ENCODE data around the gene MALSU1.
"Not testable (repeated sequence)": the region's sequence is repeated elsewhere in the genome, so short reads cannot be mapped to it uniquely, and the experiment has no call there.

Gene MALSU1

DNA sequence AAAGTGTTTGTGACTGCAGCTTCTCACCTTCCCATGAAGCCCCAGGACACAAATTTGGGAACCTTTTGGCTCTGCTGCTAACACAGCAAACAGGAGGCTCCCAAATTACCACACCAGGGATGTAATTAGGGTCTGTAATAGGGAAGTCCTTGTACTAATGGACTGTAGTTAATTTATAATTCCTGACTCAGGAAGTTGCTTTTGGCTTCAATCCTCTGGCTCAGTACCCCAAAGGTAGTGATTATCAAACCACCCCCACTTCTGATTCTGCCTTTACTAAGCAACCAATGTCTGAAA, 3.8 kb upstream of the MALSU1 start:
- no peak overlapping the region for H3K27ac ChIP-seq
- no peak overlapping the region for H3K4me3 ChIP-seq (ENCODE audit: low read depth, low read length)
- no peaks in the 10 kb centered on the region for H3K27me3 ChIP-seq (ENCODE audit: insufficient read depth, low read depth, severe bottlenecking)
- H3K36me3 ChIP-seq: peaks cover 5% of the 10 kb centered on the region
- DNase-seq: no peak
- no peaks in the 10 kb centered on the region for H3K9me3 ChIP-seq (ENCODE audit: severe bottlenecking)
- TF ChIP-seq, protein P1, sequence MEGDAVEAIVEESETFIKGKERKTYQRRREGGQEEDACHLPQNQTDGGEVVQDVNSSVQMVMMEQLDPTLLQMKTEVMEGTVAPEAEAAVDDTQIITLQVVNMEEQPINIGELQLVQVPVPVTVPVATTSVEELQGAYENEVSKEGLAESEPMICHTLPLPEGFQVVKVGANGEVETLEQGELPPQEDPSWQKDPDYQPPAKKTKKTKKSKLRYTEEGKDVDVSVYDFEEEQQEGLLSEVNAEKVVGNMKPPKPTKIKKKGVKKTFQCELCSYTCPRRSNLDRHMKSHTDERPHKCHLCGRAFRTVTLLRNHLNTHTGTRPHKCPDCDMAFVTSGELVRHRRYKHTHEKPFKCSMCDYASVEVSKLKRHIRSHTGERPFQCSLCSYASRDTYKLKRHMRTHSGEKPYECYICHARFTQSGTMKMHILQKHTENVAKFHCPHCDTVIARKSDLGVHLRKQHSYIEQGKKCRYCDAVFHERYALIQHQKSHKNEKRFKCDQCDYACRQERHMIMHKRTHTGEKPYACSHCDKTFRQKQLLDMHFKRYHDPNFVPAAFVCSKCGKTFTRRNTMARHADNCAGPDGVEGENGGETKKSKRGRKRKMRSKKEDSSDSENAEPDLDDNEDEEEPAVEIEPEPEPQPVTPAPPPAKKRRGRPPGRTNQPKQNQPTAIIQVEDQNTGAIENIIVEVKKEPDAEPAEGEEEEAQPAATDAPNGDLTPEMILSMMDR (IDR thresholded peaks at IDR 0.05; ENCODE audit: low read depth, low read length): no peak

DNA sequence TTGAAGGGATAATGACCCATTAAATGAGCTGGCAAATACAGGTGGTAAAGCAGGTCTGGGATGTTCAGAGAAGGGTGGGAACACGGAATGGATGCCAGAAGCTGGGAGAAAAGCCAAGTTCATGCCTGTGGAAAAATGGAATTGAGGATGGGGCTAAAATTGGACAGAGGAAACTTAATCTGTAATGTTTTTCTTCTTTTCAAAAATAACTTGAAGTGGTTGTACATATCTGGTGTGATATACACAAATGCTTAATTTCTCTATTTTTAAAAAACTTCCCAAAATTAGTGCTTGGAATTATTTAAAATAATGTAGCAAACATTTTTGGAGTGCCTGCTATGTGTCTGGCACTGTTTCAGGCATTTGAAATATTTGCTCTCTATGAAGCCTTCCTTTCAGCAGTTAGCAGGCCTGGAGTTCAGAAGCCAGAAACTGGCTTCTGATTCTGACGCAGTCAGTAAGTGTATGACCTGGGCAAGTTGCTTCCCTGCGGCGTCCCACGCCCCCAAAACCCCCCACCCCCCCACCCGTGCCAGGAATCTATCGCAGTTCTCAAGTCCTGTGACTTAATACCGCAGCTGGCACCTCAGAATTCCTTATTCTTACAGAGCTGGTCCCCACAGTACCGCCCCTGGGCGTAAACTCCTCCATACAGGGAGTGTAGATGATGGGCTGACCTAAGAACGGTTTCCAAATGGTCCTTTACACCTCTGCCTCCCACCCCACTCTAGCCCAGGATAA, 828 bp upstream of the MALSU1 start:
- H3K4me3 ChIP-seq (ENCODE audit: low read depth, low read length): peak overlapping the region; percentile 97

DNA sequence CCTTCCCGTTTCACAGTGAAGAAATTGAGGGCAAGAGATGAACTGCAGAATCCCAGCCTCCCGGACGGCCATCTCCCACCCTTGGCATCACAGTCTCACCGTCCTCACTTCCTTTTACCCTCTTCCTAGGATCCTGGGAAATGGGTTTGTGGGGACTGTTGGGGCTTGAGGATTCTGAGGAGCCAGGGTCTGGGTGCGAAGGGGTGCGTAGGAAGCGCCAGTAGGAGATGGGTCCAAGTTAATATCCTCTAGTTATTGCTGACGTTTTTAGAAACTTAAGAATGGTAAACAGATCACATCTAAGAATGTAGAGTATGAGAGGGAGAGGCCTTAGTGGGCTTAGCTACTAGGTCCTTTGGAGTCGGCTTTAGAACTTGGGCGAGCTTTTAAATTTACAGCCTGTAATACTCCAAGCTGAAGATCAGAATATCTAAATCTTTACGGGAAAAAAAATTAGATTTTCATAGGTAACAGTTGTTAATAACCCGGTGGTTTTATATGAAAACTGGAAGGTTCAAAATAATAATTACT, 696 bp downstream of the MALSU1 start:
- Histone ChIP-seq H3K36me3 (peaks cover 47% of the 10 kb centered on the region), H3K4me3 (ENCODE audit: low read depth, low read length) (peak overlapping the region; percentile 97), H3K27ac (peak overlapping the region; percentile 93), H3K9me3 (ENCODE audit: severe bottlenecking) (no peaks in the 10 kb centered on the region), H3K27me3 (ENCODE audit: insufficient read depth, low read depth, severe bottlenecking) (no peaks in the 10 kb centered on the region)
- peak; percentile 14 for DNase-seq
- TF ChIP-seq, protein P1 (IDR thresholded peaks at IDR 0.05; ENCODE audit: low read depth, low read length): no peak

More for the DNA sequence above, 828 bp upstream of the MALSU1 start:
- Histone ChIP-seq H3K36me3 (peaks cover 33% of the 10 kb centered on the region), H3K27ac (peak overlapping the region; percentile 93), H3K9me3 (ENCODE audit: severe bottlenecking) (no peaks in the 10 kb centered on the region), H3K27me3 (ENCODE audit: insufficient read depth, low read depth, severe bottlenecking) (no peaks in the 10 kb centered on the region)
- TF ChIP-seq, protein P1 (IDR thresholded peaks at IDR 0.05; ENCODE audit: low read depth, low read length): no peak
- DNase-seq: peak; percentile 48

DNA sequence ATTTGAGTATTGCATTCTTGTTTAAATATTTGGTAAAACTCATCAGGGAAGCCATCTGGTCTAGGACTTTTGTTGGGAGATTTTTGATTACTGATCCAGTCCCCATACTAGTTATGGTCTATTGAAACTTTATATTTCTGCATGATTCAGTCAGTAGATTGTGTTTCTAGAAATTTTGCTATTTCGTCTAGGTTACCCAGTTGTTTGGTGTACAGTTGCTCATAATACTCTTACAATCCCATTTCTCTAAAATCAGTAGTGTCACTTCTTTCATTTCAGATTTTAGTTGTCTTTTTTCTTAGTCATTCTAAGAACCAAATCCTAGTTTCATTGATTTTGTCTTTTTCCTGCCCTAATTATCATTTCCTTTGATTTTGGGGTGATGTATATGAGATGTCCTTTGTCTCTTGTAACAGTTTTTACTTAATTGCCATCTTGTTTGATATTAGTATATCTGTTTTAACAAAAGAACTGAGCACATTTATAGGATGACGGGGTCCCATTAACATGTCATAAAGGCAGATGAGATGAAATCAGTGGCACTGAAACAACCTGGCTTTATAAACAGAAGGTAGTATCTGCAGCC, 7.9 kb downstream of the MALSU1 start:
- H3K27ac ChIP-seq: no peak overlapping the region

DNA sequence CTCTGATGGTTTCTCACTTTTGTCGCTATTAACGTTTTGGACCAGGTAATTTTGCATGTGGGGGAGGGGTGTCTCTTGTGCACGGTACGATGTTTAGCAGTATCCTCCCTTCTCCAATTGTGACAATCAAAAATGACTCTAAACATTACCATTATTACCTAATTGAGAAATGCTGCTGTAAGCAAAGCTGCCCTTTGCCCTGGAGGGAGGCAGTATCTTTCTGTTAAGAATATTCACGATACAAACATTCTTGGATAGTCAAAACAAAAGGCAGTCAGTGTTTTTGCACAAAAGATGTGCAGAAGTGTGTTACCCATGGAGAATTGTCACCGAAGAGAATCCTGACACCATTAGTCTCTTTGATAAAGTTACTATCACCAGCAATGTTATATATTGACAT, 9.6 kb downstream of the MALSU1 start:
- TF ChIP-seq, protein P1 (IDR thresholded peaks at IDR 0.05; ENCODE audit: low read depth, low read length): no peak
- H3K27ac ChIP-seq: no peak overlapping the region
- no peak overlapping the region for H3K4me3 ChIP-seq (ENCODE audit: low read depth, low read length)
- no peaks in the 10 kb centered on the region for H3K9me3 ChIP-seq (ENCODE audit: severe bottlenecking)
- no peak for DNase-seq
- peaks cover 65% of the 10 kb centered on the region for H3K36me3 ChIP-seq
- no peaks in the 10 kb centered on the region for H3K27me3 ChIP-seq (ENCODE audit: insufficient read depth, low read depth, severe bottlenecking)

More for the DNA sequence above, 7.9 kb downstream of the MALSU1 start:
- no peaks in the 10 kb centered on the region for H3K9me3 ChIP-seq (ENCODE audit: severe bottlenecking)
- no peak overlapping the region for H3K4me3 ChIP-seq (ENCODE audit: low read depth, low read length)
- no peak for DNase-seq
- H3K27me3 ChIP-seq (ENCODE audit: insufficient read depth, low read depth, severe bottlenecking): no peaks in the 10 kb centered on the region
- TF ChIP-seq, protein P1 (IDR thresholded peaks at IDR 0.05; ENCODE audit: low read depth, low read length): no peak
- H3K36me3 ChIP-seq: peaks cover 66% of the 10 kb centered on the region

DNA sequence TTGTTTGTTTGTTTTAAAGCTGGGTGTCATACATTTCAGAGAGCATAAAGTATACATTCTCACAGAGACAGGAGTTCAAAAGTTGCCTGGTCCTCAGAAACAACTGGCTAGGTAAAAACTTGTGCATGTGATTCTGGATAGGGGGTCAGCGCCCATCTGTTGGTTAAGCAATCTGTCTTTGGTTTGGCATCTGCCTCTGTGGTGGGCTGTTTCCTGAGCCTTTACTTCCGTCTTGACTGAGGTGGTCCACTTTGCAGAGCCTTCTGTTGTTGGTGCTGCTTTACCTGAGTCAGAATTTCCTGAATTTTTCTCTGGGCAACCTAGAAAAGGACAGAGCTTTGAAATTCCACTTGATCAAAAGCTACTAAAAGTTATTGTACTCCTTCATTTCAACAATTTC, 13.0 kb downstream of the MALSU1 start:
- DNase-seq; H3K27ac ChIP-seq; H3K9me3 ChIP-seq (ENCODE audit: severe bottlenecking); H3K4me3 ChIP-seq (ENCODE audit: low read depth, low read length); H3K27me3 ChIP-seq (ENCODE audit: insufficient read depth, low read depth, severe bottlenecking): not testable (repeated sequence)
- peaks cover 63% of the 10 kb centered on the region for H3K36me3 ChIP-seq
